GM10248 (cell line): ENCODE data around the gene ERBB4.

ENCODE experiments used
- CTCF ChIA-PET: fragments of 300-600 bp; sonication (Branson Sonifier 250); formaldehyde crosslinking; extraction: SDS; loops from one replicate; lab custom pipeline; 2021; ENCODE audit warnings: antibody characterized with exemption; lab: Yijun Ruan, JAX
- POLR2A ChIA-PET: fragments of 350-650 bp; sonication (Branson Sonifier 250); formaldehyde crosslinking; extraction: SDS; loops from one replicate; lab custom pipeline; 2020; ENCODE audit warnings: antibody characterized with exemption; lab: Yijun Ruan, JAX
- DNase-seq: peaks from one replicate; pipeline ENCODE4 v3.0.0; 2012; ENCODE audit errors: extremely low spot score
- TF ChIP-seq, protein P1 (sequence below): IDR thresholded peaks from 2 replicates; pipeline ENCODE4 v1.5.1; 2012; ENCODE audit warnings: mild to moderate bottlenecking, low read depth; ENCODE audit errors: extremely low read depth, missing control alignments, control extremely low read depth

ERBB4 gene

DNA sequence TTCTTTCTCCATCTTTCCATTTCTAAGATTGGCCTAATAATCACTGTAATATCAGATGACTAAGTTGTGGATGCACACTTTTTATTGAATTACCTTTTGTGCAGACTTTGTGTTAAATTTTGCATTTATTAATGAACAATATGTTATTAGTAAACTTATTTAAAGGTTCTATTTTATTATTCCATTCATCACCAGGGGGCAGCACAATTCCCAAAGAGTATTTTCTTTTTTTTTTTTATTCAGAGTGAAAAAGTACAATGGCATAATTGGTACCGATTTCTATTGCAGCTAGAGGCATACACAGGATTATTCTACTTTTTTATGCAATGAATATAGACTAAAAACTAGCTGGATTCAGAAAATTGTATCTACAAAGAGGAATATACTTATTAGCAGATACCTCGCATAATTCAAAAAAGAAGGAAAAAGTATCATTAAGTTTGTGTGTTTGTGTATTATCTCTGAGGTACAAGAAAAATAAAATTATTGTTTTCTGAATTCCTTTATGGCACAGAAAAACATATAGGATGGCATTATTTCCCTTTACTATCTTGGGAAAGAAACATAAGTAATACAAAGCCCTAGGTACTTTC, 390.6 kb downstream of the ERBB4 start:
- POLR2A ChIA-PET, result no interaction called here
- no peak for DNase-seq
- CTCF ChIA-PET, result no interaction called here
- TF ChIP-seq, protein P1, sequence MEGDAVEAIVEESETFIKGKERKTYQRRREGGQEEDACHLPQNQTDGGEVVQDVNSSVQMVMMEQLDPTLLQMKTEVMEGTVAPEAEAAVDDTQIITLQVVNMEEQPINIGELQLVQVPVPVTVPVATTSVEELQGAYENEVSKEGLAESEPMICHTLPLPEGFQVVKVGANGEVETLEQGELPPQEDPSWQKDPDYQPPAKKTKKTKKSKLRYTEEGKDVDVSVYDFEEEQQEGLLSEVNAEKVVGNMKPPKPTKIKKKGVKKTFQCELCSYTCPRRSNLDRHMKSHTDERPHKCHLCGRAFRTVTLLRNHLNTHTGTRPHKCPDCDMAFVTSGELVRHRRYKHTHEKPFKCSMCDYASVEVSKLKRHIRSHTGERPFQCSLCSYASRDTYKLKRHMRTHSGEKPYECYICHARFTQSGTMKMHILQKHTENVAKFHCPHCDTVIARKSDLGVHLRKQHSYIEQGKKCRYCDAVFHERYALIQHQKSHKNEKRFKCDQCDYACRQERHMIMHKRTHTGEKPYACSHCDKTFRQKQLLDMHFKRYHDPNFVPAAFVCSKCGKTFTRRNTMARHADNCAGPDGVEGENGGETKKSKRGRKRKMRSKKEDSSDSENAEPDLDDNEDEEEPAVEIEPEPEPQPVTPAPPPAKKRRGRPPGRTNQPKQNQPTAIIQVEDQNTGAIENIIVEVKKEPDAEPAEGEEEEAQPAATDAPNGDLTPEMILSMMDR, result no peak

- TF ChIP-seq, protein P1, result no peak
- CTCF ChIA-PET, result interaction anchor here (2.1 kb wide), 1 partner anchor 9 kb away, joined by 6 read pairs; no protein-coding TSS in a partner anchor
- POLR2A ChIA-PET, result no interaction called here
- DNase-seq, result no peak
These were observed 392.2 kb downstream of the ERBB4 start for GRCh38 chr2:212146416-212146815.

DNA sequence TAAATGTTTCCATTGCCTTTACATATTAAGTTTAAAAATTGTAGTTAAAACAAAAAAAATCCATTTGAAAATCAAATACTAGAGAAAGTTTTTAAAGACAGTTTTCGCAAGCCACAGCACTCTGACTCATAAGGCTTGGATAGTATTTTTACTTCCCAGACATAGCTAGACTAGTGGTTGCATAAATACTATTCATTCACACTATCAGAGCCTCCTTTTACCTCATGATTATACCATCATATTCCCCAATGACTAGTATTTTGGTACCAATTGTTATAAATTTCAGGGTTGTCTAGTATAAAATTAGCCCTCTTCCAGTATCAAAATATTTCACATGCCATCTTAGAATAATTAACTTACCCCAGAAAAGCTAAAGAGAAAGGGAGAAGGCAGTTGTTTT, 393.5 kb downstream of the ERBB4 start:
- ChIA-PET POLR2A (interaction anchor here (0.7 kb wide), 1 partner anchor 993 kb away, joined by 3 read pairs; no protein-coding TSS in a partner anchor), CTCF (interaction anchor here (2.1 kb wide), 1 partner anchor 10 kb away, joined by 6 read pairs; no protein-coding TSS in a partner anchor)
- TF ChIP-seq, protein P1, result no peak
- DNase-seq, result no peak

DNA sequence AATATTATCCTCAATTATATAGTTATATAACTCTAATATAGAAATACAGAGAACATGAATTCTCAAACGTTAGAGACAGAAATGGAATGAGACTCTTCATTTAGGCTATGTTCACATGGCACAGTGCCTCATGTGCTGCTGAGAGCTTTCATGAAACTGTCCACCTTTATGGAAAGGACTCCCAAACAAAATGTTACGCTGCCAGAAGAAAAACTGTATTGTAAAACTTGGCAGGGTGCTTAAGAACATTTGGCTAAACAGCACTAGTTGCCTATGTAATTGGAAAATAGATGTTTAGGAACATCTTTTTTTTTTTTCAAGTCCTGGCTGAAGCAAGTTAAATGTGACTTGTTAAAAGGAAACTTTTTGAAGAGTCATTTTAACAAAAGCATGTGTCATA, 396.0 kb downstream of the ERBB4 start:
- TF ChIP-seq, protein P1, result no peak
- CTCF ChIA-PET, result no interaction called here
- POLR2A ChIA-PET, result no interaction called here
- no peak for DNase-seq

DNA sequence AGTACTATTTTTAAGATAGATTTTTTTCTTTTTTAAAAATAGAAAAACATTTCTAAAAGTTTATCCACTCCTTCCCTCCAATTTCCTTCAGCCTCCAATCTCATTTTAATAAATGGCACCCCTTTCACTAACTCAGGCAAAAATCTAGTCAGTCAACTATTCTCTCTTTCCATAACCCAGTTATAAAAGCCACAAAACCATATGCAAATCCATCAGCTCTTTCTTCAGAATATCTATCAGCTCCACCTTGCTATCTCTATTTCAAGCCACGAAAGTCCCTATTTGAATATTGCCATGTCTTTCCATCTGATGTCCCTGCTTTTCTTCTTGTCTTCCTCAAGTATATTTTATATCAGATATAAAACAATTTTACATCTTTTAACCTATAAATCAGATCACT, 397.1 kb downstream of the ERBB4 start:
- no peak for DNase-seq
- POLR2A ChIA-PET, result no interaction called here
- TF ChIP-seq, protein P1, result no peak
- CTCF ChIA-PET, result no interaction called here

DNA sequence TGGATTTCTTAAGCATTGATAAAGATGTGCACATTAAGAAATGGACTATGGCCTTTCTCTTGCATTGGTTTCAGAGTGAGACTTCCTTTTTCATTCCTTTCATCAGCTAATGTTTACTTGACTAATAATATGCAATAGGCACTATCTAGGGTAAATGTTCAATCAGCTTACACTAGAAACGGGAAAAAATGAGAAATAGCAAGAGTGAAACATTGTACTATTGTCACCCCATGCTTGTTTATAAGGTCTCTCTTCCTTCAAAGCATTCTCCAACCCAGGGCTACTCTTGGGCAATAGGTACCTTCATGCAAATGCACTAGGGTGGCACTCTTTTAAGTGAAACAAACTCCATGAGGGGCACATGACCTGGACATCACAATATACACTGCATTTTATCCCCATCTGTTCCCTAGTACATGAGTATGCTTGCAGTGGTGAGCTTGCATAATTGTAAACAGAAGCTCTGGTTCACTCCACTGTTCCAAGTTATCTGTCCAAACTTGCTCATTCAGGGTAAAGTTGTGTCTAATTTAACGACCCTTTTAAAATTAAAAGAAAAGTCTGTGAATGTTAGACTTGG, 402.3 kb downstream of the ERBB4 start:
- TF ChIP-seq, protein P1, result no peak
- POLR2A ChIA-PET, result no interaction called here
- CTCF ChIA-PET, result interaction anchor here (1.0 to 1.7 kb wide), 3 partner anchors 9 to 40 kb away, joined by 3 to 4 read pairs (median 3); no protein-coding TSS in a partner anchor
- no peak for DNase-seq
